Nucleus accumbens (tissue), 56 donors: ENCODE measurements around the gene RAB39B.
A peak's percentile ranks its signal among the peaks of the same experiment; 100 is the strongest.
"Not testable (repeated sequence)": the region's sequence is repeated elsewhere in the genome, so short reads cannot be mapped to it uniquely, and the experiment has no call there.

ENCODE experiments used
- DNase-seq, 56 donors: peaks; one replicate each; lab custom pipeline; 2025; lab: John Stamatoyannopoulos, UW

Gene RAB39B

GRCh38 chrX:155263854-155264628, at the start of gene RAB39B:
RAB39B (minus strand) TSS chrX:155264491; CDS start chrX:155264288, 203 bp downstream.
- DNase-seq, result peak; percentile 1 to 83 (median 52)

- no peak for DNase-seq
Measured at GRCh38 chrX:155313766-155314165, 49.5 kb upstream of the RAB39B start.

GRCh38 chrX:155293771-155294170, 29.5 kb upstream of the RAB39B start:
- DNase-seq, result no peak

- no peak for DNase-seq
Measured at GRCh38 chrX:155279873-155280272, 15.6 kb upstream of the RAB39B start.

- no peak for DNase-seq
Measured at GRCh38 chrX:155270969-155271368, 6.7 kb upstream of the RAB39B start.

GRCh38 chrX:155267995-155268394, 3.7 kb upstream of the RAB39B start:
- not testable (repeated sequence) for DNase-seq

- no peak for DNase-seq
Measured at GRCh38 chrX:155266439-155266838, 2.1 kb upstream of the RAB39B start.

- no peak for DNase-seq
Measured at GRCh38 chrX:155262970-155263754, 1.1 kb downstream of the RAB39B start.

- no peak for DNase-seq
Measured at GRCh38 chrX:155259752-155260151, 4.5 kb downstream of the RAB39B start.

- no peak for DNase-seq
Measured at GRCh38 chrX:155251391-155251790, 12.9 kb downstream of the RAB39B start.

GRCh38 chrX:155247497-155247896, 16.8 kb downstream of the RAB39B start:
- DNase-seq, result no peak

- DNase-seq, result no peak
Measured at GRCh38 chrX:155246748-155247147, 17.5 kb downstream of the RAB39B start.

- no peak for DNase-seq
Measured at GRCh38 chrX:155242300-155242699, 22.0 kb downstream of the RAB39B start.

GRCh38 chrX:155237719-155238118, 26.6 kb downstream of the RAB39B start:
- DNase-seq, result no peak

GRCh38 chrX:155235891-155236290, 28.4 kb downstream of the RAB39B start:
- no peak for DNase-seq

- DNase-seq, result no peak
Measured at GRCh38 chrX:155231163-155231562, 33.1 kb downstream of the RAB39B start.

- no peak for DNase-seq
Measured at GRCh38 chrX:155225774-155226173, 38.5 kb downstream of the RAB39B start.

- DNase-seq, result not testable (repeated sequence)
Measured at GRCh38 chrX:155223746-155224145, 40.5 kb downstream of the RAB39B start.

GRCh38 chrX:155221351-155221750, 42.9 kb downstream of the RAB39B start:
- no peak for DNase-seq

GRCh38 chrX:155218777-155219176, 45.5 kb downstream of the RAB39B start:
- no peak for DNase-seq

GRCh38 chrX:155216940-155217440, 47.3 kb downstream of the RAB39B start:
- DNase-seq, result peak in 11 of 56 donors; percentile 1 to 19 (median 10)
